HFF-Myc (cell line): Measurements from ENCODE around the gene OTX2.

Experiments used
- DNase-seq: peaks from one replicate; pipeline ENCODE4 v3.0.0-alpha.2; 2011; ENCODE audit warnings: low read depth; ENCODE audit errors: extremely low read depth
- H3K4me3 ChIP-seq: replicated peaks from 2 replicates; pipeline ENCODE4 v1.5.1; 2011; ENCODE audit warnings: low read depth, mild to moderate bottlenecking, control low read depth, low read length
- TF ChIP-seq, protein P1 (sequence below): IDR thresholded peaks from 2 replicates; pipeline ENCODE4 v1.5.1; 2012; ENCODE audit warnings: mild to moderate bottlenecking, low read depth, low read length, control low read depth; ENCODE audit errors: missing control alignments

OTX2 gene

DNA sequence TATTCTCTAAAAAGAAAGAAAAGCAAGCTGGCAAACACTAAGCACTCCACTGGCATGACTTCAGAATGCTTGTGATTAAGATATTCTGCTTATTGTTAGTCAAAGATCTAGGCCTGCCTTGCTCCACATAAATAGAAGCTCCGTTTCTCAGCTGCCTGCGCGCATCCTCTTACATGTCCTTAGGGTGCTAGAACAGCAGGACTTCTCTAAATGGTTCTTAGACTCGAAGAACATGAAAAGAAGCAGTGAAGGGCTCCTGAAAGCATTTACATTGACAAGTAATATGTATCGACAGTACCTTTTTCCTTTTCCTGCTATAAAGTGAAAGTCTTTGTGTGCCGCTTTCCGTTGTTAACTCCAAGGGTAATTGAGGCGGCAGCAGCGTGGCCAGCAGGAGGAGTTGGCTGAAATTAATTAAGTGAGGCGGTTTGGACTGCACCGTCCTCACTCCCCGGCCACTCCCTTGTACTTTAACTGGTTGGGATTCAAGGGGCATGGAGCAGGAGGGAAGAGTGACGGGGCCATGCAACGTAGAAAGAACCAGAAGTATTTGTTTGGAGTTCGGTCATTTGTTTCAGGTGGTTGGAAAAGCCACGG is 34.2 kb upstream of the OTX2 start:
- H3K4me3 ChIP-seq, result no peak overlapping the region
- no peak for DNase-seq
- TF ChIP-seq, protein P1, sequence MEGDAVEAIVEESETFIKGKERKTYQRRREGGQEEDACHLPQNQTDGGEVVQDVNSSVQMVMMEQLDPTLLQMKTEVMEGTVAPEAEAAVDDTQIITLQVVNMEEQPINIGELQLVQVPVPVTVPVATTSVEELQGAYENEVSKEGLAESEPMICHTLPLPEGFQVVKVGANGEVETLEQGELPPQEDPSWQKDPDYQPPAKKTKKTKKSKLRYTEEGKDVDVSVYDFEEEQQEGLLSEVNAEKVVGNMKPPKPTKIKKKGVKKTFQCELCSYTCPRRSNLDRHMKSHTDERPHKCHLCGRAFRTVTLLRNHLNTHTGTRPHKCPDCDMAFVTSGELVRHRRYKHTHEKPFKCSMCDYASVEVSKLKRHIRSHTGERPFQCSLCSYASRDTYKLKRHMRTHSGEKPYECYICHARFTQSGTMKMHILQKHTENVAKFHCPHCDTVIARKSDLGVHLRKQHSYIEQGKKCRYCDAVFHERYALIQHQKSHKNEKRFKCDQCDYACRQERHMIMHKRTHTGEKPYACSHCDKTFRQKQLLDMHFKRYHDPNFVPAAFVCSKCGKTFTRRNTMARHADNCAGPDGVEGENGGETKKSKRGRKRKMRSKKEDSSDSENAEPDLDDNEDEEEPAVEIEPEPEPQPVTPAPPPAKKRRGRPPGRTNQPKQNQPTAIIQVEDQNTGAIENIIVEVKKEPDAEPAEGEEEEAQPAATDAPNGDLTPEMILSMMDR, result no peak

DNA sequence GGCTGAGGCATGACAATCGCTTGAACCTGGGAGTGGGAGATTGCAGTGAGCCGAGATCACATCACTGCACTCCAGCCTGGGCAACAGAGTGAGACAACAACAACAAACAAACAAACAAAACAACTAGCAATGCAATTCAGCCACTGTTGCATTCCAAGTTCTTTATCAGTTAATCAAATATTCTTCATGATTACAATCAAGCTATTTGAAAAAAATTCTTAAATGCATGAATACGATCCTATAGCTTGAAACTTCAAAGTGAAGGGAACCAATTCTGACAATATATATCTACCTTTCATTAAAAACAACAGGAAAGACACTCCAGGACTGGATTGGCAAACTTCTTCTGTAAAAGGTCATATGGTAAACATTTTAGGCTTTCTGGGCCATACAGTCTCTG is 31.3 kb upstream of the OTX2 start:
- no peak for DNase-seq
- H3K4me3 ChIP-seq, result no peak overlapping the region
- TF ChIP-seq, protein P1, result no peak

DNA sequence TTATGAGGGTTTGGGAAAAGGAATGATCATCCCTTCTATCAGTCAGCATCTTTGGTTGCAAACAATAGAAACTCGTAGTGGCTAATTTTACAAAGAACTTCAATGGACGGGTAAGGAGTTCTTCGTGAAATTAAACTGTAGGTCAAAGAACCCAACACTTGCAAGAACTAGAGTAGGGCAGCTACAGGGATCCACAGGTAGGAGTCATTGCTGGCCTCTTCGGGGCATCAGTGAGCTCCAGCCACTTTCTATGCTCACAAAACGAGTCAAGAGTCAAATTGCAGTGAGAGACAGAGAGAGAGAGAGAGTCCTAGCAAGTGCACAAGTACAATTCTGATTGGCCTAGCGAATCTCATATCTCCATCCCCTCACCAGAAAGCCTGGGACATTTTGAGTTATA is 29.9 kb upstream of the OTX2 start:
- no peak for DNase-seq
- TF ChIP-seq, protein P1, result no peak

DNA sequence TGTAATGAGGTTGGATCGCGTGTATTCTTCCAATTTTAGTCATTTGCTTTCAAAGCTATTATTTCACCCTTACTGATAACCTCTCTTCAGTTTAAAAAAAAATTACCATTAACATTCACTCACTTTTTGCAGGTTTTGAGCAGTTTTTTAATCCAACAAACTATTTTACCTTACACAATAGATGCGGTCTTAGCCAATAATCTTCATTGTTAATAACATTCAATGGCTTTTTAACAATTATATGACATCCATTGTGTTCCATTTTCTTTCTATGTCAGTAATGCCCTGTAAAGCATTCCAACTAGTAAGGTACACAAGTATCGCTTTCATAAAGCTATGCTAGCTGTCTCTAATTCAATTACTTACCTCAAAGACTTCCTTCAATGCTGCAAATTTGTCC is 18.9 kb upstream of the OTX2 start:
- no peak overlapping the region for H3K4me3 ChIP-seq
- TF ChIP-seq, protein P1, result no peak
- DNase-seq, result no peak

More for the DNA sequence above, 29.9 kb upstream of the OTX2 start:
- no peak overlapping the region for H3K4me3 ChIP-seq

DNA sequence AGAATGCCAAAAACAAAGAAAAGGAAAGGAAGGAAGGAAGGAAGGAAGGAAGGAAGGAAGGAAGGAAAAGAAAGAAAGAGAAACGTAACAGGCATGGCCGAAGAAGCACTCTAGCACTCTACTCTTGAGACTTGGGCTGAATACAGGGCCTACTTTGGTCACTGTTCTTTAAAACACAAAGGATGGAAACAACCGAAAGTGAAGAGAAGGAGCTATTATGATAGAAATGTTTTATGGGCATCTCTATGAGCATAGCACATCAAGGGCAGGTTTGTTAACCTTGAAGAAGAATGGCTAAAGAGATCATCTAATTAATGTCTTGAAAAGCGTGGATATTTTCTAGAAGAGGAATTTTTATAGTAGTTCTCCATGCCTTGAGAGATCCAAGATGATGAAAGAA is 15.9 kb upstream of the OTX2 start:
- H3K4me3 ChIP-seq, result no peak overlapping the region
- no peak for DNase-seq
- TF ChIP-seq, protein P1, result no peak

DNA sequence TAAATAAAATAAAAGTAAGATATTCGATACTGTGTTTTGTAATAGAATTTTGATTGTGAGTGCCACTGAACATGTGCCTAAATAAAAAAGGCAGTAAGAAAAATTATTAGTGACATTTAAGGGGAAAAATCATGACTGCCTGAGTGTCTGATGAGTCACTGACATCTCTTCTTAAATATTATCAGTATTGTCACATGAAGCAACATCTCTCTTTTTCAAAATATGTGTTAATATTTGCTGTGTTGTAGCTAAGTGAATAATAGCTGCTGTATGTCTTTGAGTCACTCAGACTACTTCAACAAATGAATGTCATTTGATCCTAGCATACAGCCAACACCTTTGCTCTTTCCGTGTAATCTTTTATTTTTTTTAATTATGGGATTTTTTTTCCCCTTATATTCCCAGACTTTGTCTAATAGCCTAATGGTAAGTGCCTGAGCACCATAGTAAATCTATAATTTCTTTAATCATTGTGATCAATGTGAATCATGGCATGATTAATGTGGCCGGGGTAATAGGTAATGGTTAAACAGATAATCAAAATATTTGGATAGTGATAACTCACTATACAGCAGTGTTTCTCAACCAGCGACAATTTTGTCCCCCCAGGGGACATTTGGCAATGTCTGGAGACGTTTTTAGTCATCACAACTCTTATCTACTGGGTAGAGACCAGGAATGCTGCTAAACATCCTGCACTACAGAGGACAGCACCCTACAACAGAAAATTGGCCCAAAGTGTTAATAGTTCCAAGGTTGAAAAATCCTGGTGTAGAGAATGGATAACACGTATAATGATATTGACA is 11.7 kb upstream of the OTX2 start:
- DNase-seq, result no peak
- no peak overlapping the region for H3K4me3 ChIP-seq
- TF ChIP-seq, protein P1, result no peak

DNA sequence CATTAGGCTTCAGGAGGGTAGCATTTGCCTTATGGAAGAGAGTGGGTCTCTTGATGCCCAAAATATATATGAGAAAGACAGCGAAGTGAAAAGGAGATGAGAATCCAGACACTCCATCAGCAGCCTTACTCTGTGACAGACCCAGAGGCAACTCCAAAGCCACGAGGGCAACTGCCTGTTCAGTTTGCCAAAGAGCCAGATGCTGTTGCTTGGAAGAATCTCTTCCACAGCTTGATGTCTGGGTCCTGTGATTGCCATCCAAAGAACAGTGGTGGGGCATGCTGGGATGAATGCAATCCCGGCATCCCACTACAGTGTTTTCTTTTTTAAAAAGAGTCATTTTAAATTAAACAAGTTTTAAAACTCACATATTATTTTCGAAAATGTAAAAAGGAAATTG is 10.9 kb upstream of the OTX2 start:
- H3K4me3 ChIP-seq, result no peak overlapping the region
- TF ChIP-seq, protein P1, result no peak
- no peak for DNase-seq
